HG02642 (cell line): ENCODE results near the gene RFC2.
"Not testable (repeated sequence)": the region's sequence is repeated elsewhere in the genome, so short reads cannot be mapped to it uniquely, and the experiment has no call there.

ENCODE experiments used
- ATAC-seq: cut with Tn5 transposase; IDR thresholded peaks from one replicate; pipeline ENCODE4 v1.9.1; 2021; ENCODE audit warnings: mild to moderate bottlenecking; ENCODE audit not compliant: unreplicated experiment, poor library complexity

Gene RFC2

GRCh38 chr7:74283858-74284447 is 29.8 kb upstream of the RFC2 start:
- ATAC-seq, result no peak

- no peak for ATAC-seq
These were observed 28.7 kb upstream of the RFC2 start for GRCh38 chr7:74282748-74283459.

GRCh38 chr7:74280985-74281384 is 26.8 kb upstream of the RFC2 start:
- ATAC-seq, result no peak

GRCh38 chr7:74277636-74278035 is 23.4 kb upstream of the RFC2 start:
- no peak for ATAC-seq

GRCh38 chr7:74275401-74275881 is 21.2 kb upstream of the RFC2 start:
- ATAC-seq, result no peak

GRCh38 chr7:74272305-74273038 is 18.3 kb upstream of the RFC2 start:
- ATAC-seq, result peak; percentile 76

GRCh38 chr7:74271742-74272141 is 17.5 kb upstream of the RFC2 start:
- ATAC-seq, result no peak

GRCh38 chr7:74269757-74270277 is 15.6 kb upstream of the RFC2 start:
- ATAC-seq, result peak; percentile 36

GRCh38 chr7:74267756-74268565 is 13.8 kb upstream of the RFC2 start:
- ATAC-seq, result no peak

GRCh38 chr7:74266191-74266963 is 12.2 kb upstream of the RFC2 start:
- no peak for ATAC-seq

GRCh38 chr7:74263399-74264120 is 9.4 kb upstream of the RFC2 start:
- ATAC-seq, result no peak

GRCh38 chr7:74262639-74263398 is 8.6 kb upstream of the RFC2 start:
- no peak for ATAC-seq

GRCh38 chr7:74258639-74259038 is 4.4 kb upstream of the RFC2 start:
- ATAC-seq, result no peak

GRCh38 chr7:74256491-74257408 is 2.6 kb upstream of the RFC2 start:
- ATAC-seq, result no peak

- not testable (repeated sequence) for ATAC-seq
These were observed 1.3 kb upstream of the RFC2 start for GRCh38 chr7:74255461-74255860.

GRCh38 chr7:74254858-74255379 is 720 bp upstream of the RFC2 start:
- ATAC-seq, result peak; percentile 2

- ATAC-seq, result no peak
These were observed 417 bp downstream of the RFC2 start for GRCh38 chr7:74253835-74254128.
